B cell (primary cell): ENCODE data around the gene LRRC8D. TPM values are rescaled to one million over a fixed set of nuclear protein-coding genes. Genes with fewer than 3 reads are reported as not detected.
"Not testable (repeated sequence)": the region's sequence is repeated elsewhere in the genome, so short reads cannot be mapped to it uniquely, and the experiment has no call there.

Source experiments
- ATAC-seq: fragments of 200-7000 bp; cut with Tn5 transposase; one replicate; pipeline ENCODE4 v1.10.0; 2021; ENCODE audit warnings: low read depth, mild to moderate bottlenecking, moderate number of reproducible peaks, moderate library complexity
- CTCF ChIA-PET: fragments of 350-600 bp; sonication (Branson Sonifier 250); formaldehyde crosslinking; loops from one replicate; lab custom pipeline; 2021; ENCODE audit warnings: antibody characterized with exemption, inconsistent platforms; lab: Charles Lee
- POLR2A ChIA-PET: fragments of 350-600 bp; sonication (Branson Sonifier 250); formaldehyde crosslinking; loops from one replicate; lab custom pipeline; 2021; ENCODE audit warnings: antibody characterized with exemption; lab: Charles Lee
- DNase-seq: peaks from one replicate; pipeline ENCODE4 v3.0.0; 2013
- H2AFZ ChIP-seq: 2 replicates; pipeline ENCODE4 v1.6.1; 2012; ENCODE audit warnings: mild to moderate bottlenecking, low read depth, low read length; ENCODE audit not compliant: insufficient read depth, poor library complexity, severe bottlenecking
- H3K27ac ChIP-seq, 2 donors: 1 replicate in 1 of 2; 2 replicates in 1 of 2; pipeline ENCODE4 v1.5.1; 2012 to 2013; ENCODE audit warnings: low read length in 2 of 2, mild to moderate bottlenecking in 2 of 2, moderate library complexity in 1 of 2
- H3K27me3 ChIP-seq, 4 experiments: fragments of 200-600 bp in 1 of 4; sonication (generic) in 1 of 4; replicated peaks in 1 of 4; 1 replicate in 2 of 4; 2 replicates in 2 of 4; pipeline versions ENCODE4 v1.6.1 to v1.7.0; 2013 to 2016; ENCODE audit warnings: low read length in 3 of 4, mild to moderate bottlenecking in 2 of 4, mixed read lengths in 1 of 4, moderate library complexity in 1 of 4; ENCODE audit not compliant: insufficient read depth in 4 of 4, control insufficient read depth in 3 of 4; ENCODE audit errors: control extremely low read depth in 1 of 4
- H3K36me3 ChIP-seq, 2 experiments: replicated peaks in 1 of 2; 1 replicate in 1 of 2; 2 replicates in 1 of 2; pipeline versions ENCODE4 v1.6.1 to v1.7.1; 2013; ENCODE audit warnings: low read length in 1 of 2; ENCODE audit not compliant: insufficient read depth in 2 of 2, control insufficient read depth in 1 of 2; ENCODE audit errors: control extremely low read depth in 1 of 2, extremely low read depth in 1 of 2
- H3K4me1 ChIP-seq, 2 donors: fragments of 200-600 bp in 1 of 2; sonication (generic) in 1 of 2; 1 replicate in 1 of 2; 2 replicates in 1 of 2; pipeline versions ENCODE4 v1.5.1 to v1.6.1; 2013 to 2017; ENCODE audit warnings: low read length in 2 of 2; ENCODE audit not compliant: control insufficient read depth in 2 of 2, insufficient read depth in 2 of 2
- H3K4me2 ChIP-seq: replicated peaks from 2 replicates; pipeline ENCODE3; 2012; ENCODE audit warnings: mild to moderate bottlenecking, low read depth, low read length; ENCODE audit not compliant: poor library complexity, severe bottlenecking
- H3K4me3 ChIP-seq, 5 experiments: fragments of 200-600 bp in 1 of 5; sonication (generic) in 1 of 5; 1 replicate in 3 of 5; 2 replicates in 2 of 5; pipeline versions ENCODE4 v1.5.1 to v1.7.0; 2011 to 2016; ENCODE audit warnings: low read length in 4 of 5, mild to moderate bottlenecking in 4 of 5, low read depth in 2 of 5, control low read depth in 1 of 5, moderate library complexity in 1 of 5; ENCODE audit not compliant: insufficient read depth in 1 of 5; ENCODE audit errors: control extremely low read depth in 1 of 5, extremely low read depth in 1 of 5
- H3K79me2 ChIP-seq: fragments of 200-600 bp; sonication (generic); one replicate; pipeline ENCODE4 v1.6.0; 2016; ENCODE audit warnings: low read length; ENCODE audit not compliant: control insufficient read depth, insufficient read depth
- H3K9ac ChIP-seq: fragments of 200-600 bp; sonication (generic); 2 replicates; pipeline ENCODE4 v1.6.1; 2017; ENCODE audit warnings: mild to moderate bottlenecking, low read length, moderate library complexity
- H3K9me3 ChIP-seq, 3 donors: one replicate each; pipeline versions ENCODE4 v1.6.1 to v1.7.1; 2013; ENCODE audit warnings: low read length in 2 of 3; ENCODE audit not compliant: control insufficient read depth in 2 of 3, insufficient read depth in 1 of 3; ENCODE audit errors: control extremely low read depth in 1 of 3
- H4K20me1 ChIP-seq: 2 replicates; pipeline ENCODE4 v1.6.0; 2012; ENCODE audit warnings: mild to moderate bottlenecking, low read length; ENCODE audit not compliant: insufficient read depth, control insufficient read depth, poor library complexity, severe bottlenecking
- H3K27ac Mint-ChIP-seq: one replicate; pipeline ENCODE4 v1.8.0; 2021; ENCODE audit warnings: mixed read lengths
- H3K27me3 Mint-ChIP-seq: one replicate; pipeline ENCODE4 v1.8.0; 2021; ENCODE audit warnings: mixed read lengths
- H3K4me1 Mint-ChIP-seq: one replicate; pipeline ENCODE4 v1.8.0; 2021; ENCODE audit warnings: mixed read lengths
- H3K4me3 Mint-ChIP-seq: one replicate; pipeline ENCODE4 v1.8.0; 2021; ENCODE audit warnings: mixed read lengths
- H3K9me3 Mint-ChIP-seq: one replicate; pipeline ENCODE4 v1.8.0; 2022; ENCODE audit warnings: mixed read lengths; ENCODE audit not compliant: insufficient read depth
- CTCF ChIP-seq: fragments of 200-600 bp; IDR thresholded peaks from one replicate; pipeline ENCODE4 v1.8.0; 2022; ENCODE audit warnings: antibody characterized with exemption, mild to moderate bottlenecking
- EZH2 ChIP-seq: IDR thresholded peaks from 2 replicates; pipeline ENCODE4 v1.6.1; 2012; ENCODE audit warnings: borderline replicate concordance, low read depth, mild to moderate bottlenecking, moderate library complexity, low read length; ENCODE audit not compliant: insufficient read depth, poor library complexity, severe bottlenecking
- WGBS: methylation state at CpG from one replicate; pipeline ENCODE4 v1.1.5; 2013; ENCODE audit warnings: missing lambda C conversion rate; ENCODE audit not compliant: insufficient coverage; 5-methylcytosine and 5-hydroxymethylcytosine counted together
- intact Hi-C: fragments of 100-400 bp; cut with micrococcal nuclease; formaldehyde crosslinking; loops from one replicate; pipeline ENCODE4 v1.10.0; 2022
- polyA plus RNA-seq: library from polyadenylated mRNA; depleted of rRNA; stranded (reverse); fragments of >200 nt; gene quantifications from 2 replicates; pipeline ENCODE4 v1.2.3, GENCODE V29; 2012
- total RNA-seq, 2 donors: library from RNA; stranded (reverse); fragments of 120-200 nt in 1 of 2; gene quantifications; 1 replicate in 1 of 2; 2 replicates in 1 of 2; pipeline versions ENCODE4 v1.2.3 to v1.2.4, GENCODE V29; 2013 to 2022

LRRC8D gene
- total and polyA plus RNA-seq, 2 donors (not counting 1 experiment from before 2014, with no cell fraction given): 23.7 to 47.0 TPM

GRCh38 chr1:89923517-89923916 lies 102.7 kb downstream of the LRRC8D start:
- peaks cover 0 to 6% (median 5%) of the 10 kb centered on the region in 3 donors for H3K9me3 ChIP-seq
- peaks cover under 1% of the 10 kb centered on the region for H3K79me2 ChIP-seq
- no CpG with 5 or more reads among the region's 3 CpGs for WGBS
- H3K4me2 ChIP-seq: no peak overlapping the region
- no peak overlapping the region for H3K4me3 ChIP-seq
- no peak overlapping the region for H3K27ac Mint-ChIP-seq
- TF ChIP-seq EZH2 (no peak), CTCF (no peak)
- peaks cover 7% of the 10 kb centered on the region for H4K20me1 ChIP-seq
- CTCF ChIA-PET: no interaction called here
- H2AFZ ChIP-seq: no peak overlapping the region
- H3K27me3 Mint-ChIP-seq: no peaks in the 10 kb centered on the region
- intact Hi-C loops: no loop called here
- no peak overlapping the region for H3K4me3 Mint-ChIP-seq
- DNase-seq (no peak), ATAC-seq (no peak)
- POLR2A ChIA-PET: no interaction called here
- peaks cover 2% of the 10 kb centered on the region for H3K9me3 Mint-ChIP-seq
- H3K4me1 ChIP-seq: peaks cover 0 to 1% of the 10 kb centered on the region in 2 donors
- H3K27ac ChIP-seq: no peak overlapping the region
- H3K9ac ChIP-seq: no peak overlapping the region
- H3K27me3 ChIP-seq: no peaks in the 10 kb centered on the region
- peaks cover 0 to 2% of the 10 kb centered on the region in 2 experiments for H3K36me3 ChIP-seq
- H3K4me1 Mint-ChIP-seq: peaks cover 12% of the 10 kb centered on the region

- H3K4me3 Mint-ChIP-seq, H2AFZ ChIP-seq, POLR2A ChIA-PET, H3K4me1 ChIP-seq, H3K27ac Mint-ChIP-seq, H3K79me2 ChIP-seq, H4K20me1 ChIP-seq, intact Hi-C loops, H3K27me3 ChIP-seq, H3K9me3 Mint-ChIP-seq, ATAC-seq, H3K27me3 Mint-ChIP-seq, H3K27ac ChIP-seq, H3K9ac ChIP-seq, H3K36me3 ChIP-seq, DNase-seq, H3K4me2 ChIP-seq, H3K9me3 ChIP-seq, H3K4me3 ChIP-seq: not testable (repeated sequence)
- H3K4me1 Mint-ChIP-seq: peaks cover 14% of the 10 kb centered on the region
- WGBS: no CpG with 5 or more reads among the region's 1 CpG
- CTCF ChIA-PET: interaction anchor here (0.9 kb wide), 1 partner anchor 20 kb away, joined by 3 read pairs; no protein-coding TSS in a partner anchor
These were observed 103.2 kb downstream of the LRRC8D start for GRCh38 chr1:89924075-89924474.
